GM20000 (cell line): ENCODE data around the gene CDK17.

Source experiments
- DNase-seq: peaks from one replicate; pipeline ENCODE4 v3.0.0; 2012; ENCODE audit warnings: low spot score
- TF ChIP-seq, protein P1 (sequence below): IDR thresholded peaks from 2 replicates; pipeline ENCODE4 v1.5.1; 2012; ENCODE audit warnings: mild to moderate bottlenecking, control low read depth; ENCODE audit errors: extremely low read depth, missing control alignments

CDK17 gene

DNA sequence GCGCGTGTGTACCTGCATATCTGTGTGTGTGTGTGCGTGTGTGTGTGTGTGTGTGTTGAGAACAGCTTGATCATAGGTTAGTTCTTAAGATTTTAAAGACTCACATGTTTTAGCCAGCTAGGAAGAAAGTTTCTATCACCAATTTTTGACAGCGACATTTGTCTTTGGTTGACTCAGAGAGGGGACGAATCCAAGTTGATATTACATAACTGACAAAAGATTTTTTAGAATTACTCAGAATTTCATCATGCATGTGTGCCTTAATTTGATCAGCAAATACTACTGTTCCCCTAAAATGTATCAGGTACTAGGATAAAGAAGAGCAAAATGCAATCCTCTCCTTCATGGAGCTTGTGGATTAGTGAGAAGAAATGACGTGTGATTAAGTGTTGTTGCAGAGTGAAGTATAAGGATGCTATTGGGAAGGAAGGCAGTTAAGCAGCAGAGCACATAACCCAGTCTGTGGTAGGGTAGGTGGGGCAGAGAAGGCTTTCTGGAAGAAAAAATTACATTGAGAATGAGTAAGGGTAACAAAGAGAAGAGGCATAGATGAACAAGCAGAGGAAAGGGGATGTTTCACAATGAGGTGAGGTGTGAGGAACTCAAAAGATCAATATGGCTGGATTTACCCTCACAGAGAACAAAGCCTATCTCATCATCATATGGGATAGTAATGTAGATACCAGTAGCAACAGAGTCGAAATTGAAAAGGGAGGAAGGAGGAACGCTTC, 128.6 kb downstream of the CDK17 start:
- no peak for DNase-seq
- TF ChIP-seq, protein P1, sequence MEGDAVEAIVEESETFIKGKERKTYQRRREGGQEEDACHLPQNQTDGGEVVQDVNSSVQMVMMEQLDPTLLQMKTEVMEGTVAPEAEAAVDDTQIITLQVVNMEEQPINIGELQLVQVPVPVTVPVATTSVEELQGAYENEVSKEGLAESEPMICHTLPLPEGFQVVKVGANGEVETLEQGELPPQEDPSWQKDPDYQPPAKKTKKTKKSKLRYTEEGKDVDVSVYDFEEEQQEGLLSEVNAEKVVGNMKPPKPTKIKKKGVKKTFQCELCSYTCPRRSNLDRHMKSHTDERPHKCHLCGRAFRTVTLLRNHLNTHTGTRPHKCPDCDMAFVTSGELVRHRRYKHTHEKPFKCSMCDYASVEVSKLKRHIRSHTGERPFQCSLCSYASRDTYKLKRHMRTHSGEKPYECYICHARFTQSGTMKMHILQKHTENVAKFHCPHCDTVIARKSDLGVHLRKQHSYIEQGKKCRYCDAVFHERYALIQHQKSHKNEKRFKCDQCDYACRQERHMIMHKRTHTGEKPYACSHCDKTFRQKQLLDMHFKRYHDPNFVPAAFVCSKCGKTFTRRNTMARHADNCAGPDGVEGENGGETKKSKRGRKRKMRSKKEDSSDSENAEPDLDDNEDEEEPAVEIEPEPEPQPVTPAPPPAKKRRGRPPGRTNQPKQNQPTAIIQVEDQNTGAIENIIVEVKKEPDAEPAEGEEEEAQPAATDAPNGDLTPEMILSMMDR: no peak

DNA sequence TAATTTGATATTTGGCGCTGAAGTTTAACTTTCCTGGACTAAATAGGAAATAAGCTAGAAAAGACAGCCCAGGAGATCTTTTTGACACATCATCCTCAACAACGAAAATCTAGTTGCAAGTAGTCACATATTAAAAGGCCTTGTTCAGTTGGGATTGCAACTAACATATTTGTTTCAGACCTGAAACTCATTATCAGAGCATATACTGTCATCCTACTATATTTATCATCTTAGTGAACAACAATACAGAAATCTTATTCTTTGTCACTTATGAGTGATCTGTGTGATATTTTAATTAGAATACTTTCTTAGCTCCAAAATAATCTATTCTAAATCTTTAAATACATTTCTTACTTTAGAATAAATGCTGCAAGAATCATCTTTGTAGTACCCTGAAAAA, 134.0 kb downstream of the CDK17 start:
- TF ChIP-seq, protein P1: no peak
- no peak for DNase-seq

DNA sequence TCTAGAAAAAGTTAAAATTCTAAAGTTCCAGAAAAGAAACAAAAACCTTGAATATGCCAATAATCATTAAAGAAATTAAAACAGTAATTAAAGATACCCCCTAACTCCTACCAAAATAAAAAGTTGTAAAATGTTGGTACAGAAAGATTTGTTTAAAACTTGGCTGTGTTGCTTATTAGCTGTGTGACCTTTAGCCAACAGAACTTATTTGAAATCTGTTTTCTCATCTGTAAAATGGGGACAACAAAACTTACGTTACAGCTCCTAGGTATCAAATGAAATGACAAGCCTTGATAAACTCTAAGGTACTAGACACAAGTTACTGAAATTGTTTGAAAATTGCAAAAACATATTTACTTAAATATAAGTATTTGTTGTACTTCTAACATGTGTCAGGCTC, 134.4 kb downstream of the CDK17 start:
- TF ChIP-seq, protein P1: no peak
- DNase-seq: no peak

DNA sequence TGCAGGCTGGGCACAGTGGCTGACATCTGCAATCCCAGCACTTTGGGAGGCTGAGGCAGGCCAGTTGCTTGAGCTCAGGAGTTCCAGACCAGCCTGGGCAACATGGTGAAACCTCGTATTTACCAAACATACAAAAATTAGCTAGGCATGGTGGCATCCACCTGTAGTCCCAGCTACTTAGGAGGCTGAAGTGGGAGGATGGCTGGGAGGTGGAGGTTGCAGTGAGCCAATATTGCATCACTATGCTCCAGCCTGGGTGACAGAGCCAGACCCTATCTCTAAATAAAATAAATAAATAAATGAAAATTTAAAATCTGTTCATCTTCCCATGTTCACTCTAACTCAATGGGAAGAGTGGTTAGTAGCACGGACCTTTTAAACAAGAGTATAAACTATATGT, 134.8 kb downstream of the CDK17 start:
- TF ChIP-seq, protein P1: no peak
- DNase-seq: no peak

DNA sequence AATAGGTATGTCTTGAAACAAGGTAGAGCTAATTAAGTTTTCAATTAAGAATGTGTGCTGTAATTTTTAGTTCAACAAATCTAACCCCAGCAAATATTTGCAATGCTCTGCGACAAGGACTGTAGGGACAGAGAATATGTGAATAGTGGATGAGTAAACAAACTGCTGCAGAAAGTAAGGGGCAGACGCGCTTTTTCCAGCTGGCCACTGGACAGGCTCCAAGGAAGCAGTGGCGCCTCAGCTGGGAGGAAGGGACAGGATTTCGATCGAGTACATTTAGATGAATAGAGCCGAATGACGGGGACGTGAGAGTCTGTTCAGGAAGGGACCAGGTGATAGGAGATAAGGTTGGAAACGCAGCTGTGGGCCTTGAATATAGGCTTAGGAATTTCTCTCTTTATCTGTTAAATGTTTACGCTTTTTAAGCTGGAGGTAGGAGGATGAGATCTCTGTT, 136.8 kb downstream of the CDK17 start:
- DNase-seq: no peak
- TF ChIP-seq, protein P1: no peak

DNA sequence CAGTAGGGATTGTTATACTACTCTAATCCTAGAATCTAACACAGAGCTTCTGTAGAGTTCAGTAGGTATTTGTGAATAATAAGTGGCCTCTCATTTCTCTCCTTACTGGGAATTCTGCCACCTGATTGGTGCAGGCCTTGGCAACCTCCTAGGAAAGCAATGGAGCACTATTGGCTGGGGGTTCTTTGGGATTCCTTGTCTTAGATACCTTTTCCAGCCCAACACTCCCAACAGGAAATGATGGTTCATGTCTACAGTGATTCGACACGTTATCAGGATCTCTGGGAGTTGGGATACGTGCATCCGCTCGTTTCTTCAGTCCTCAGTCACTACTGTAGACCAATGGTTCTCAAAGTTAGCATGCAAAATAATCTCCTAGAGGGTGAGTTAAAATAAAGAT, 138.7 kb downstream of the CDK17 start:
- DNase-seq: no peak
- TF ChIP-seq, protein P1: no peak

DNA sequence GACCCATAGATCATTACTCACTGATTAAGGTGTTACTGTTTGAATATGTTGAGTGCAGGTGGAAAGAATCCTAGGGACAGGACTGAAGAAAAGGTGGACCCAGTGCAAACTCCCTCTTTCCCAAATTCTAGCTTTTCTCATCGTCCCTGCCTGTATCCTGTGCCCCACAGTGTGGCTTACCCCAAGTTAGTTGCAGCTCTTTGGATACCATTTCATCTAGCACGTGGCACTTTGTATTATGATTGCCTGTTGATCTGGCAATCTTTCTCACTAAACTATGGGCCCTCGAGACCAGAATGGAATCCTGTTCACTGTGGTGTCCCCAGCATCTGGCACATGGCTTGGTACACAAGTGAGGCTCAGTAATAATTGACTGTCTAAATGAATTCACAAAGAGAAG, 139.6 kb downstream of the CDK17 start:
- TF ChIP-seq, protein P1: no peak
- DNase-seq: no peak
